AG04449 (cell line): ENCODE results near the gene MLPH.
A peak's percentile ranks its signal among the peaks of the same experiment; 100 is the strongest.

Experiments used
- CTCF ChIA-PET: fragments of 350-600 bp; formaldehyde crosslinking; extraction: SDS; loops from one replicate; lab custom pipeline; 2021; ENCODE audit warnings: antibody characterized with exemption; lab: Yijun Ruan, JAX
- POLR2A ChIA-PET: fragments of 400-600, 350-600 bp; formaldehyde crosslinking; extraction: SDS; loops from one replicate; lab custom pipeline; 2020; ENCODE audit warnings: antibody characterized with exemption, inconsistent platforms; lab: Yijun Ruan, JAX
- DNase-seq: peaks from one replicate; pipeline ENCODE4 v3.0.0-alpha.2; 2010; ENCODE audit warnings: low read depth, low spot score
- H3K4me3 ChIP-seq: 2 replicates; pipeline ENCODE4 v1.5.1; 2011; ENCODE audit warnings: low read depth, mild to moderate bottlenecking, control low read depth, low read length
- CTCF ChIP-seq: IDR thresholded peaks from one replicate; pipeline ENCODE4 v1.5.1; 2011; ENCODE audit warnings: mild to moderate bottlenecking, moderate library complexity, low read length, control low read depth, inconsistent platforms; ENCODE audit not compliant: insufficient read depth; ENCODE audit errors: missing control alignments

Gene MLPH

GRCh38 chr2:237500681-237501424 is 13.8 kb downstream of the MLPH start:
- POLR2A ChIA-PET, result interaction anchor here (0.6 to 2.3 kb wide), 11 partner anchors 12 to 131 kb away, joined by 3 to 11 read pairs (median 5); partner anchors contain the start of genes COL6A3 and MLPH
- H3K4me3 ChIP-seq, result no peak overlapping the region; the same call in 1 of the 2 replicates
- TF ChIP-seq CTCF, result no peak
- CTCF ChIA-PET, result interaction anchor here (0.6 to 8.8 kb wide), 10 partner anchors 11 to 379 kb away, joined by 3 to 151 read pairs (median 8); partner anchors contain the start of gene MLPH
- peak; percentile 100 for DNase-seq

- ChIA-PET CTCF (interaction anchor here (0.6 to 8.8 kb wide), 9 partner anchors 10 to 380 kb away, joined by 3 to 151 read pairs (median 10); partner anchors contain the start of gene MLPH), POLR2A (interaction anchor here (0.6 to 2.0 kb wide), 6 partner anchors 11 to 339 kb away, joined by 3 to 9 read pairs (median 4); partner anchors contain the start of gene COL6A3)
- H3K4me3 ChIP-seq, result no peak overlapping the region
- no peak for TF ChIP-seq CTCF
- no peak for DNase-seq
Measured at GRCh38 chr2:237501892-237502513, 15.0 kb downstream of the MLPH start.

- CTCF ChIA-PET, result interaction anchor here (6.8 to 8.8 kb wide), 2 partner anchors 9 to 27 kb away, joined by 47 to 151 read pairs; no protein-coding TSS in a partner anchor
- no peak for DNase-seq
- no peak overlapping the region for H3K4me3 ChIP-seq
- POLR2A ChIA-PET, result no interaction called here
- TF ChIP-seq CTCF, result no peak
Measured at GRCh38 chr2:237503201-237503600, 16.1 kb downstream of the MLPH start.

GRCh38 chr2:237505188-237505939 is 18.3 kb downstream of the MLPH start:
- DNase-seq, result no peak
- ChIA-PET CTCF (interaction anchor here (0.8 to 8.8 kb wide), 8 partner anchors 7 to 84 kb away, joined by 3 to 151 read pairs (median 4); no protein-coding TSS in a partner anchor), POLR2A (no interaction called here)
- no peak overlapping the region for H3K4me3 ChIP-seq
- no peak for TF ChIP-seq CTCF

GRCh38 chr2:237507512-237507911 is 20.5 kb downstream of the MLPH start:
- no peak for DNase-seq
- TF ChIP-seq CTCF, result no peak
- no peak overlapping the region for H3K4me3 ChIP-seq
- ChIA-PET CTCF (interaction anchor here (0.7 to 8.7 kb wide), 9 partner anchors 21 to 342 kb away, joined by 3 to 291 read pairs (median 5); no protein-coding TSS in a partner anchor), POLR2A (interaction anchor here (1.2 kb wide), 1 partner anchor 86 kb away, joined by 3 read pairs; no protein-coding TSS in a partner anchor)
